SK-N-SH treated with all-trans-retinoic acid at 6 μM for 48 hours (cell line): Measurements from ENCODE around the gene SYNPO.

Source experiments
- ATAC-seq: fragments of 200-7000 bp; cut with Tn5 transposase; 3 replicates; pipeline ENCODE4 v1.9.1; 2020; ENCODE audit warnings: mild to moderate bottlenecking, moderate library complexity
- BACH2 ChIP-seq: fragments of 250-450 bp; sonication (Bioruptor Pico); IDR thresholded peaks from 2 replicates; pipeline ENCODE4 v1.9.0; 2021; ENCODE audit warnings: mild to moderate bottlenecking, borderline replicate concordance
- CREB5 ChIP-seq: fragments of 250-450 bp; sonication (Bioruptor Pico); IDR thresholded peaks from 2 replicates; pipeline ENCODE4 v1.5.1; 2020; ENCODE audit warnings: low read depth, mild to moderate bottlenecking, moderate library complexity
- CSRNP3 ChIP-seq: fragments of 250-450 bp; sonication (Bioruptor Pico); IDR thresholded peaks from 2 replicates; pipeline ENCODE4 v1.5.1; 2021; ENCODE audit warnings: mild to moderate bottlenecking, moderate library complexity
- ESRRG ChIP-seq: fragments of 250-450 bp; sonication (Bioruptor Pico); IDR thresholded peaks from 2 replicates; pipeline ENCODE4 v1.6.1; 2021; ENCODE audit warnings: mild to moderate bottlenecking
- GLIS3 ChIP-seq: fragments of 250-450 bp; sonication (Bioruptor Pico); IDR thresholded peaks from 2 replicates; pipeline ENCODE4 v1.5.0; 2020; ENCODE audit warnings: mild to moderate bottlenecking, moderate library complexity
- ISL1 ChIP-seq: fragments of 250-450 bp; sonication (Bioruptor Pico); IDR thresholded peaks from 2 replicates; pipeline ENCODE4 v2.1.2; 2022; ENCODE audit warnings: mild to moderate bottlenecking, moderate library complexity
- PATZ1 ChIP-seq: fragments of 250-450 bp; sonication (Bioruptor Pico); IDR thresholded peaks from 2 replicates; pipeline ENCODE4 v1.8.0; 2020; ENCODE audit warnings: mild to moderate bottlenecking, moderate library complexity, borderline replicate concordance
- TOX ChIP-seq: fragments of 250-450 bp; sonication (Bioruptor Pico); IDR thresholded peaks from 2 replicates; pipeline ENCODE4 v1.8.0; 2021; ENCODE audit warnings: mild to moderate bottlenecking, moderate library complexity, borderline replicate concordance
- TSHZ2 ChIP-seq: fragments of 250-450 bp; sonication (Bioruptor Pico); IDR thresholded peaks from 2 replicates; pipeline ENCODE4 v1.5.0; 2020; ENCODE audit warnings: mild to moderate bottlenecking, moderate library complexity
- ZFP3 ChIP-seq: fragments of 250-450 bp; sonication (Bioruptor Pico); IDR thresholded peaks from 2 replicates; pipeline ENCODE4 v1.5.0; 2020; ENCODE audit warnings: mild to moderate bottlenecking, moderate library complexity
- ZNF70 ChIP-seq: fragments of 450-650 bp; formaldehyde crosslinking; IDR thresholded peaks from 2 replicates; pipeline ENCODE4 v1.5.0; 2020; ENCODE audit warnings: mild to moderate bottlenecking, moderate library complexity

The SYNPO gene

GRCh38 chr5:150694612-150695011 lies 54.2 kb downstream of the SYNPO start:
- TF ChIP-seq PATZ1 (CRISPR knock-in tag) (peak; percentile 83), CREB5 (CRISPR knock-in tag) (peak; percentile 65), ZFP3 (CRISPR knock-in tag) (peak; percentile 77), ISL1 (peak; percentile 98), CSRNP3 (CRISPR knock-in tag) (peak; percentile 69; the same call in 1 of the 2 replicates), TSHZ2 (CRISPR knock-in tag) (no peak), BACH2 (CRISPR knock-in tag) (no peak), ESRRG (CRISPR knock-in tag) (peak; percentile 65; the same call in 1 of the 2 replicates), TOX (CRISPR knock-in tag) (peak; percentile 51; the same call in 1 of the 2 replicates)
- peak; percentile 86 for ATAC-seq

- peak; percentile 5 for ATAC-seq
- TF ChIP-seq GLIS3 (CRISPR knock-in tag) (no peak), ISL1 (no peak), TSHZ2 (CRISPR knock-in tag) (no peak), ZNF70 (no peak)
Observed at GRCh38 chr5:150700246-150700593, 59.8 kb downstream of the SYNPO start.

GRCh38 chr5:150700594-150701377 lies 60.3 kb downstream of the SYNPO start, which contains the start of gene RBM22:
Gene RBM22 (minus strand): TSS chr5:150701062. CDS start chr5:150700985, 77 bp downstream.
- peak; percentile 97 for ATAC-seq
- TF ChIP-seq TSHZ2 (CRISPR knock-in tag) (0 out of 2 replicates have a peak, but pooled peaks have one; percentile 8), ESRRG (CRISPR knock-in tag) (no peak)
